Astrocyte (in vitro differentiated cells and primary cell): ENCODE results near the gene SEMA7A. TPM values are rescaled to one million over a fixed set of nuclear protein-coding genes. Genes with fewer than 3 reads are reported as not detected.

ENCODE experiments used
- DNase-seq: peaks from one replicate; pipeline ENCODE4 v3.0.0-alpha.2; 2010; ENCODE audit warnings: low read depth
- FAIRE-seq: peaks from 2 replicates; lab custom pipeline; 2011; peaks lifted over from hg19 to GRCh38; lab: Jason Lieb, UNC
- H2AFZ ChIP-seq: 2 replicates; pipeline ENCODE4 v1.6.0; 2012; ENCODE audit warnings: low read depth, low read length, inconsistent platforms
- H3K27ac ChIP-seq: 2 replicates; pipeline ENCODE4 v1.5.1; 2011; ENCODE audit warnings: low read depth, low read length, inconsistent platforms
- H3K27me3 ChIP-seq: 2 replicates; pipeline ENCODE4 v1.6.0; 2011; ENCODE audit warnings: low read length, inconsistent platforms; ENCODE audit not compliant: insufficient read depth
- H3K36me3 ChIP-seq: 2 replicates; pipeline ENCODE4 v1.5.1; 2011; ENCODE audit warnings: low read length, inconsistent platforms; ENCODE audit not compliant: insufficient read depth
- H3K4me1 ChIP-seq: 2 replicates; pipeline ENCODE4 v1.5.1; 2011; ENCODE audit warnings: low read length, inconsistent platforms; ENCODE audit not compliant: insufficient read depth
- H3K4me2 ChIP-seq: 2 replicates; pipeline ENCODE4 v1.6.0; 2012; ENCODE audit warnings: low read length, inconsistent platforms
- H3K4me3 ChIP-seq: 2 replicates; pipeline ENCODE4 v1.5.1; 2011; ENCODE audit warnings: low read depth, mild to moderate bottlenecking, low read length, inconsistent platforms; ENCODE audit not compliant: insufficient read depth
- H3K79me2 ChIP-seq: 2 replicates; pipeline ENCODE4 v1.6.0; 2012; ENCODE audit warnings: mild to moderate bottlenecking, low read length, inconsistent platforms; ENCODE audit not compliant: insufficient read depth
- H3K9ac ChIP-seq: 2 replicates; pipeline ENCODE4 v1.6.0; 2012; ENCODE audit warnings: mild to moderate bottlenecking, low read length, inconsistent platforms
- H3K9me3 ChIP-seq: 2 replicates; pipeline ENCODE4 v1.5.1; 2012; ENCODE audit warnings: low read depth, mild to moderate bottlenecking, low read length, inconsistent platforms; ENCODE audit not compliant: insufficient read depth
- H4K20me1 ChIP-seq: 2 replicates; pipeline ENCODE4 v1.6.0; 2012; ENCODE audit warnings: low read length, inconsistent platforms; ENCODE audit not compliant: insufficient read depth
- H3K27ac Mint-ChIP-seq: one replicate; pipeline ENCODE4 v1.8.0; 2021; ENCODE audit warnings: mild to moderate bottlenecking, mixed read lengths; ENCODE audit not compliant: unreplicated experiment
- H3K27me3 Mint-ChIP-seq: one replicate; pipeline ENCODE4 v1.8.0; 2021; ENCODE audit warnings: low read depth, mixed read lengths; ENCODE audit not compliant: unreplicated experiment
- H3K36me3 Mint-ChIP-seq: one replicate; pipeline ENCODE4 v1.8.0; 2021; ENCODE audit warnings: low read depth, mixed read lengths; ENCODE audit not compliant: unreplicated experiment
- H3K4me1 Mint-ChIP-seq: one replicate; pipeline ENCODE4 v1.8.0; 2021; ENCODE audit warnings: low read depth, mixed read lengths; ENCODE audit not compliant: unreplicated experiment
- H3K4me3 Mint-ChIP-seq: one replicate; pipeline ENCODE4 v1.8.0; 2021; ENCODE audit warnings: mild to moderate bottlenecking, moderate library complexity, mixed read lengths; ENCODE audit not compliant: unreplicated experiment
- H3K9me3 Mint-ChIP-seq: one replicate; pipeline ENCODE4 v1.8.0; 2021; ENCODE audit warnings: mild to moderate bottlenecking, mixed read lengths; ENCODE audit not compliant: unreplicated experiment
- CTCF ChIP-seq: IDR thresholded peaks from 2 replicates; pipeline ENCODE4 v1.5.1; 2011; ENCODE audit warnings: low read depth, mild to moderate bottlenecking, inconsistent platforms, low read length, moderate library complexity; ENCODE audit not compliant: insufficient read depth
- EZH2 ChIP-seq: IDR thresholded peaks from 2 replicates; pipeline ENCODE4 v1.6.1; 2012; ENCODE audit warnings: mild to moderate bottlenecking, low read length, inconsistent platforms; ENCODE audit not compliant: insufficient read depth
- total RNA-seq: library from RNA; stranded (reverse); gene quantifications from 2 replicates; pipeline ENCODE4 v1.2.1, GENCODE V29; 2021

Gene SEMA7A
- total RNA-seq, 1 donor from 2014 or later, result 26.7 TPM

DNA sequence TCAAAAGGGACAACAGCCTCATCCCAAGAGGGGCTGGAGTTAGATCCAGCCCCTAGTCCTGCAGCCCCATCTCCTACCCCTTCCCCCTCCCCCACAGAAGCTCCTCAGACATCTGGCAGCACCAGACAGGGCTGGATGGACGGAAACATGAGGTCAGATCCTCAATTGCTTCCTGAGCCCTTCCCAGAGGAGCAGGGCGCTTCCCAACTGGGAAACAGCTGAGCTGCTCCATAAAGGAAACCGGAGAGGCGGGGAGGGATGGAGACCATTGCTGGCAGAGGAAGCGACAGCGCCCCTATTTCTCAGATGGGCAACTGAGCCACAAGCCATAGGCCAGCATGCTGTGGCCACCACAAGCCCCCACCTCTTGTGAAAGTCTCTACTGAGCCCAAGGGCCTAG lies 48.0 kb downstream of the SEMA7A start:
- no peak for TF ChIP-seq EZH2
- TF ChIP-seq CTCF, result no peak
- H3K4me3 Mint-ChIP-seq, result no peak overlapping the region
- Histone ChIP-seq H3K27me3 (no peaks in the 10 kb centered on the region), H3K36me3 (no peaks in the 10 kb centered on the region), H3K79me2 (no peaks in the 10 kb centered on the region), H3K4me3 (no peak overlapping the region), H3K4me1 (peaks cover 37% of the 10 kb centered on the region), H3K27ac (peak overlapping the region; percentile 74), H3K9ac (peak overlapping the region; percentile 54), H2AFZ (no peak overlapping the region), H3K9me3 (no peaks in the 10 kb centered on the region), H3K4me2 (peak overlapping the region; percentile 24), H4K20me1 (no peaks in the 10 kb centered on the region)
- H3K4me1 Mint-ChIP-seq, result peaks cover 22% of the 10 kb centered on the region
- H3K36me3 Mint-ChIP-seq, result no peaks in the 10 kb centered on the region
- no peak for FAIRE-seq
- no peaks in the 10 kb centered on the region for H3K9me3 Mint-ChIP-seq
- no peak for DNase-seq
- no peak overlapping the region for H3K27ac Mint-ChIP-seq
- H3K27me3 Mint-ChIP-seq, result peaks cover 4% of the 10 kb centered on the region

DNA sequence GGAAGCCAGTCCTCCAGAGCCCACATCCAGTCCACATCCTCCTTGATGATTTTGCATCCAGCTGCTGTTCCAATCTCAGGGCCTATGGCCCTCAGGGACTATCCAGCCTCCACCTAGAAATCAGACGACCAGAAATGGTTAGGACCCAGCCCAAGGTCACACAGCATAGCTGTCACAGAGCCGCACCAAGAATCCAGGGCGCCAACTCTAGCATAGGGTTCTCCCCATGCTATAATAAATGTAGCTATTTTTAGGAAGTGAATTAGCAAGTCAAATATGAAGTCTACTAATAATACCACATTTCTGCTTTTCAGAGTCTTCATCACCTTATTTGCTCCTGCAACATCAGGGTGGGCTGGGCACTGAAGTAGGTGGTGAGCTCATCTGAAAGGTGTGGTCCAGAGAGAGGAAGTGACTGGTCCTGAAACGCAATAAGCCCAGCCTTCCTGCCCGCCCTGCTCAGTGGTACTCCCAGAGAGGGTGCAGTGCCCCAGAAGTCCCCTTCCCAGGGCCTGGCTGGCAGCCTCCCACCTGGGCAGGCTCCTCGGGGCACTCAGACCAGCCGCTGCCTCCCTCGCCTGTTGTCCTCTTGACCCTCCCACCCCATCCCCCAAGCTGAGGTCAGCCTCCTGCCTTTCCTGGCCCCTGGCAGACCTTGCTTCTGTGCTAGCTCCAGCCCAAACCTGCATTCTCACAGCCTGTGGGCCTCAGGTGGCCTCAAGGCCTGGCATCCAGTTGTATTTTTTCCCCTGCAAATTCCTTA lies 48.7 kb downstream of the SEMA7A start:
- Histone ChIP-seq H2AFZ (no peak overlapping the region), H3K9me3 (no peaks in the 10 kb centered on the region), H3K27ac (peak overlapping the region; percentile 74), H3K4me2 (peak overlapping the region; percentile 55), H3K27me3 (no peaks in the 10 kb centered on the region), H3K9ac (peak overlapping the region; percentile 68), H3K4me3 (no peak overlapping the region), H3K36me3 (no peaks in the 10 kb centered on the region), H3K4me1 (peaks cover 37% of the 10 kb centered on the region), H3K79me2 (no peaks in the 10 kb centered on the region), H4K20me1 (no peaks in the 10 kb centered on the region)
- peaks cover 22% of the 10 kb centered on the region for H3K4me1 Mint-ChIP-seq
- H3K27me3 Mint-ChIP-seq, result no peaks in the 10 kb centered on the region
- H3K4me3 Mint-ChIP-seq, result no peak overlapping the region
- no peaks in the 10 kb centered on the region for H3K36me3 Mint-ChIP-seq
- H3K9me3 Mint-ChIP-seq, result no peaks in the 10 kb centered on the region
- TF ChIP-seq CTCF (no peak), EZH2 (no peak)
- FAIRE-seq (peak; percentile 20), DNase-seq (peak; percentile 74)
- no peak overlapping the region for H3K27ac Mint-ChIP-seq

DNA sequence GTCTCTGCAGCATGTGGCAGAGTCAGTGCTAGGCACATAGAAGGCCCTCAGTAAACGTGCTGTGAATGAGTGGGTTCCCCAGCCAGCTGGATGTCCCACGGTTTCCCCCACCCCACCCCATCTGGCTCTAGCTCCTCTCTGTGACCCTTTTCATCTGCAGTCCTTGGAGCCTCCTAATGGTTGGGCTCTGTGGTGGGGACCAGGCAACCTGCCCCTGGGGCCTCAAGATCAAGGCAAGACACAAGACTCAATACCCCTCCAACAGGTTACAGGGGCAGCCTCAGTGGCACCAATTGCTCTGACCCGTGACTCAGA lies 49.2 kb downstream of the SEMA7A start:
- H3K27ac Mint-ChIP-seq, result no peak overlapping the region
- H3K36me3 Mint-ChIP-seq, result no peaks in the 10 kb centered on the region
- peak overlapping the region; percentile 68 for H3K9ac ChIP-seq
- H3K27me3 ChIP-seq, result no peaks in the 10 kb centered on the region
- H3K4me1 ChIP-seq, result peaks cover 37% of the 10 kb centered on the region
- no peak for FAIRE-seq
- H3K4me1 Mint-ChIP-seq, result peaks cover 22% of the 10 kb centered on the region
- H3K9me3 ChIP-seq, result no peaks in the 10 kb centered on the region
- peak overlapping the region; percentile 55 for H3K4me2 ChIP-seq
- H4K20me1 ChIP-seq, result no peaks in the 10 kb centered on the region
- TF ChIP-seq EZH2, result no peak
- no peak for TF ChIP-seq CTCF
- no peaks in the 10 kb centered on the region for H3K79me2 ChIP-seq
- H3K27me3 Mint-ChIP-seq, result no peaks in the 10 kb centered on the region
- peak overlapping the region; percentile 74 for H3K27ac ChIP-seq
- H3K36me3 ChIP-seq, result no peaks in the 10 kb centered on the region
- no peak for DNase-seq
- no peak overlapping the region for H2AFZ ChIP-seq
- no peak overlapping the region for H3K4me3 ChIP-seq
- H3K4me3 Mint-ChIP-seq, result no peak overlapping the region
- H3K9me3 Mint-ChIP-seq, result no peaks in the 10 kb centered on the region
